IPS-18a (cell line): ENCODE data around the gene IL10RB.

Experiments used
- H3K27ac ChIP-seq: one replicate; pipeline ENCODE4 v1.5.1; 2013; ENCODE audit warnings: low read length
- H3K27me3 ChIP-seq: one replicate; pipeline ENCODE4 v1.6.1; 2013; ENCODE audit warnings: mild to moderate bottlenecking, low read length; ENCODE audit not compliant: control insufficient read depth, insufficient read depth
- H3K36me3 ChIP-seq: one replicate; pipeline ENCODE4 v1.6.1; 2013; ENCODE audit warnings: low read depth, low read length; ENCODE audit not compliant: control insufficient read depth
- H3K4me1 ChIP-seq: one replicate; pipeline ENCODE4 v1.6.1; 2013; ENCODE audit warnings: low read depth, low read length; ENCODE audit not compliant: control insufficient read depth
- H3K4me3 ChIP-seq: one replicate; pipeline ENCODE4 v1.5.1; 2013; ENCODE audit warnings: low read length
- H3K9ac ChIP-seq: one replicate; pipeline ENCODE4 v1.6.1; 2013; ENCODE audit warnings: mild to moderate bottlenecking, low read length, moderate library complexity
- H3K9me3 ChIP-seq: one replicate; pipeline ENCODE4 v1.6.1; 2013; ENCODE audit warnings: low read depth, low read length; ENCODE audit not compliant: control insufficient read depth

The IL10RB gene

DNA sequence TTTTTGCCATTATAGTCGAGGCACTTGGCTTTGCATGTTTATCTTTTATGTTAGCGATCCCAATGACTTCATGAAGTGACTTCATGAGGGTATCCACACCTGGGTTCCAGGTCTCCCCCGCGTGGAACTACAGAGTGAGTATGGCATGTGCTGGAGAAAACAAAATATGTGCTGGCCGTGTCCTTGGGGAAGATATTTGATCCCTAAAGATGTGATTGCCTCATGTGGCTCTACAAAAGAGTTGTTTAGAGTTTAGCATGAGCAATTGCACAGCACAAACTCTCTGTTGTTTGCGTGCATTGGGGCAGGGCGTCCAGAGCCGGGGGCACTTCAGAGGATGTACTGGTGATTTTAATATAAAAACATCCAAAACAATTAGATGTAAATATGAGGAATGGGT lies 4.8 kb downstream of the IL10RB start:
- no peaks in the 10 kb centered on the region for H3K9me3 ChIP-seq
- peaks cover 5% of the 10 kb centered on the region for H3K4me1 ChIP-seq
- peaks cover 14% of the 10 kb centered on the region for H3K27me3 ChIP-seq
- H3K4me3 ChIP-seq: no peak overlapping the region
- no peak overlapping the region for H3K9ac ChIP-seq
- H3K27ac ChIP-seq: no peak overlapping the region
- H3K36me3 ChIP-seq: no peaks in the 10 kb centered on the region

- Histone ChIP-seq H3K27ac (no peak overlapping the region), H3K4me1 (no peaks in the 10 kb centered on the region), H3K36me3 (no peaks in the 10 kb centered on the region), H3K9ac (no peak overlapping the region), H3K9me3 (no peaks in the 10 kb centered on the region), H3K27me3 (no peaks in the 10 kb centered on the region), H3K4me3 (no peak overlapping the region)
These were observed 6.9 kb downstream of the IL10RB start for GRCh38 chr21:33273044-33273443.

DNA sequence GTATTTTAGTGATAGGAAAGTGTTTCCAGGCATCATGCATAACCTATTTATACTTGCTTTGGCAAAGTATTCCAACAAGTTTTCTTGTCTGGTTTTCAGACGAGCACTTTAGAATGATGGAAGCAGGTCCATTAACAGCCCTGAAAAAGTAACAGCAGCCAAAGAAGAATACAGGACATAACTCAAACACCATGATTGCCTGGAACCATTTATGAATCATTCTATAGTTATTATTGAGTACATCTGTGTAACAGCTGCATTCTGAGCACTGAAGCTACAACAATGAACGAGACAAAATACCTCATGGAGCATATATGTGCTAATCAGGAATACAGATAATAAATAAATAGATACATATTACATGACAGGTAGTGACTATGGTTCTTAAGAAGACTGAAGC lies 12.6 kb downstream of the IL10RB start:
- H3K27me3 ChIP-seq: no peaks in the 10 kb centered on the region
- no peaks in the 10 kb centered on the region for H3K36me3 ChIP-seq

GRCh38 chr21:33279330-33279820 lies 13.2 kb downstream of the IL10RB start:
- Histone ChIP-seq H3K27ac (no peak overlapping the region), H3K9ac (no peak overlapping the region), H3K4me1 (no peaks in the 10 kb centered on the region), H3K27me3 (no peaks in the 10 kb centered on the region), H3K4me3 (no peak overlapping the region), H3K36me3 (no peaks in the 10 kb centered on the region), H3K9me3 (peaks cover 5% of the 10 kb centered on the region)

More for the DNA sequence above, 12.6 kb downstream of the IL10RB start:
- H3K9me3 ChIP-seq: peaks cover 5% of the 10 kb centered on the region
- no peak overlapping the region for H3K4me3 ChIP-seq
- H3K9ac ChIP-seq: no peak overlapping the region
- no peak overlapping the region for H3K27ac ChIP-seq
- H3K4me1 ChIP-seq: no peaks in the 10 kb centered on the region

DNA sequence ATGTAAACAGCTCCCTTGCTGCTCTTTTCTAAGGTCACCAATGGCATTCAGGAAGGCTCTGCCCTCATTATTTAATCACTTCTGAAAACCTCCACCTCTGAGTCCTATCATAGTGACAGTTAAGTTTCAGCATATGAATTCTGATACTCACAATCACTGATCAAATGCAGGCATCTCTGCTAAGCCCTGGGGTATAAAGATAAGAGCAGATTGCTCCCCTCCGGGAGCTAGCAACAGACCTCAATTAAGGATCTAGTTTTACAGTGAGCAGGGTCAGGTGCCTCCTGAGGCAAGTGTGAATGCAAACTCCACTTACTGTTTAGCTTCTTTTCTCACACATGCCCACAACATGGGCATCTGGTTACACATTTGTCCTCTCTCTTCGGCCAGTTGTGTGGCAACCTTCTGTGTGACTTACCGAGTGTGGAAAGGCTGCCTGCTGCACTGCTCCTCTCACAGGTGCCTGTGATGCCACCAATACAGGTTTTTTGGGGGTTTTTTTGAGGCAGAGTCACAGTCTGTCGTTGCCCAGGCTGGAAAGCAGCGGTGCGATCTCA lies 15.0 kb downstream of the IL10RB start:
- no peak overlapping the region for H3K4me3 ChIP-seq
- peaks cover 5% of the 10 kb centered on the region for H3K9me3 ChIP-seq
- H3K27ac ChIP-seq: no peak overlapping the region
- no peaks in the 10 kb centered on the region for H3K27me3 ChIP-seq
- no peak overlapping the region for H3K9ac ChIP-seq
- no peaks in the 10 kb centered on the region for H3K36me3 ChIP-seq
- H3K4me1 ChIP-seq: no peaks in the 10 kb centered on the region

DNA sequence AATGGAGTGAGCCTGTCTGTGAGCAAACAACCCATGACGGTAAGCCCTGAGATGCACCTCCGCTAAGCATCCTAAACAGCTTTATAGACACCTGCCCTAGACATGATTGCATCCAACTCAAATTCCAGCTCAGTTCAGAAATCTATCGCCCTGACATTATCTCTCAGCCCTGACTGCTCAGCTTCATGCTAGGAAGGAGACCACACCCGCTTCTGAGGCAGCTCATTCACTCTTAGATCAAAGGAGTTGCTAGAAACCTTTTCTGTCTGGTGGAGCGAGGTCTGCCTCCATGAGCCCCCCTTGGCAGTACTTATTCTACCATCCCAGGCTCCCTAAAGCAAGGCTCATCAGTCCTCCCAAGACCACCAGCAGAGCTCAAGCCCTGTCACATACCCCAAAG lies 17.0 kb downstream of the IL10RB start:
- H3K9ac ChIP-seq: no peak overlapping the region
- no peaks in the 10 kb centered on the region for H3K36me3 ChIP-seq
- H3K4me1 ChIP-seq: no peaks in the 10 kb centered on the region
- H3K4me3 ChIP-seq: no peak overlapping the region
- H3K27me3 ChIP-seq: no peaks in the 10 kb centered on the region
- H3K9me3 ChIP-seq: peaks cover 5% of the 10 kb centered on the region
- H3K27ac ChIP-seq: no peak overlapping the region

- H3K9ac ChIP-seq: no peak overlapping the region
- no peaks in the 10 kb centered on the region for H3K4me1 ChIP-seq
- H3K27me3 ChIP-seq: no peaks in the 10 kb centered on the region
- H3K9me3 ChIP-seq: no peaks in the 10 kb centered on the region
- no peaks in the 10 kb centered on the region for H3K36me3 ChIP-seq
- H3K27ac ChIP-seq: no peak overlapping the region
- H3K4me3 ChIP-seq: no peak overlapping the region
These were observed 19.9 kb downstream of the IL10RB start for GRCh38 chr21:33286076-33286475.

DNA sequence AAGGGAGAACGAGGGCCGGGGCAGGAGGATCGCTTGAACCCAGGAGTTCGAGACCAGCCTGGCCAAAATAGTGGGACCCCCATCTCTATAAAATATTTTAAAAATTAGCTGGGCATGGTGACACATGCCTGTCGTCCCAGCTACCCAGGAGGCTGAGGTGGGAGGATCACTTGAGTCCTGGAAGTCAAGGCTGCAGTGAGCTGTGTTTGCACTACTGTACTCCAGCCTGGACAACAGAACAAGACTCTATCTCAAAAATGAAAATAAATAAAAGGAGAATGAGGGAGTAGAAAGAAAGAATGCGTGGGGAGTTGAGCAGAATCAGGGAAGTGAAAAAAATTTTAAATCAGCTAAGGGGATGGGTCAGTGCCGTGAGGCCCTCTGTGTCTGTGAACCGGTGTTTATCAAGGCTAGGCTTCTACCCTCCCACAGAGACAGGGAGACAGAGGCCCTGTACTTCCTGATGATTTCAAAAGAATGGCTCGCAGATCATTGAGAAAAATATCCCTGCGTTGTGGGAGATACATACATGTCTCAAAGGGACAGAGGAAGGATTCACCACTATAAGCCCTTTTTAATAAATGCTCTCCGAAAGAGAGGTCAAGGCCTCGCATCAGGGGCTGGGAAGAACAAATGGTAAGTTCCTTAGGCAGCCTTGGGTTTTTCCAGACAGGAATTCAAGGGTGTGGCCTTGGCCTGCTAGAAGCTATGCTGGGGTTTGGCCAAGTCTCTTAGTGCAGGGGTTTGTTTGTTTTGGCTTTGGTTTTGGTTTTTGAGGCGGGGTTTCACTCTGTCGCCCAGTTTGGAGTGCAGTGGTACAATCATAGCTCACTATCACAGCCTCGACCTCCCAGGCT lies 20.7 kb downstream of the IL10RB start:
- Histone ChIP-seq H3K4me1 (no peaks in the 10 kb centered on the region), H3K9ac (no peak overlapping the region), H3K27me3 (no peaks in the 10 kb centered on the region), H3K9me3 (no peaks in the 10 kb centered on the region), H3K36me3 (no peaks in the 10 kb centered on the region), H3K4me3 (no peak overlapping the region), H3K27ac (no peak overlapping the region)

- Histone ChIP-seq H3K4me3 (no peak overlapping the region), H3K27ac (no peak overlapping the region), H3K9ac (no peak overlapping the region), H3K27me3 (no peaks in the 10 kb centered on the region), H3K4me1 (no peaks in the 10 kb centered on the region), H3K9me3 (no peaks in the 10 kb centered on the region), H3K36me3 (no peaks in the 10 kb centered on the region)
These were observed 23.1 kb downstream of the IL10RB start for GRCh38 chr21:33289199-33289819.

GRCh38 chr21:33290441-33290840 lies 24.3 kb downstream of the IL10RB start:
- Histone ChIP-seq H3K4me3 (no peak overlapping the region), H3K36me3 (no peaks in the 10 kb centered on the region), H3K4me1 (no peaks in the 10 kb centered on the region), H3K9me3 (no peaks in the 10 kb centered on the region), H3K27me3 (no peaks in the 10 kb centered on the region), H3K27ac (no peak overlapping the region), H3K9ac (no peak overlapping the region)

DNA sequence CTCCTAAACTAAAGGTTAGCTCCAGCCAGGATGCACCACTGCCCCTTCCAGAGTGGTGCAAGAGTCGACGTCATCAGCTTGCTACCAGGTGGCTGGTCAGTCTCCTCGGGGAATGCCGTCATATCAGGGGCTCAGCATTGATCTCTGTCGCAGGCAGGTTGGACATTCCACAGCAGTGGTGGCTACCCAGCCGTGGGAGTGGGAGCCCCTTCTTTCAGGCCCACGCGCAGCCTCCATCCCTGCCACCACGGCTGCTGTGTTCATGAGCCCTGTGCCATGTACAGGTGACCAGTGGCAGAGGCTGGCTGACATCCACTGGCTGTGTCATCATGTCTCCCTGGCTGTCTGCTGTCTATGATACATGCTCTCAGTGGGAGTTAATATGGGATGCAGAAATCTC lies 25.5 kb downstream of the IL10RB start:
- H3K4me3 ChIP-seq: no peak overlapping the region
- H3K27ac ChIP-seq: no peak overlapping the region
- H3K4me1 ChIP-seq: no peaks in the 10 kb centered on the region
- no peaks in the 10 kb centered on the region for H3K36me3 ChIP-seq
- H3K9ac ChIP-seq: no peak overlapping the region
- H3K9me3 ChIP-seq: no peaks in the 10 kb centered on the region
- H3K27me3 ChIP-seq: no peaks in the 10 kb centered on the region
